ENCODE measurements around the gene NKX6-2.

GRCh38 chr10:132793871-132794849 lies 8.2 kb upstream of the NKX6-2 start:
- TF ChIP-seq CTCF (IDR thresholded peaks at IDR 0.05): no peak
- TF ChIP-seq POLR2A (IDR thresholded peaks at IDR 0.05): no peak

Data from thyroid gland (tissue), 4 donors.